Activated T-cell treated with anti-CD3 and anti-CD28 coated beads, Interleukin-2, amount 50 U/mL, for 48 hours (primary cell): ENCODE measurements around the gene PTPRT.

Source experiments
- DNase-seq, 2 experiments: peaks; one replicate each; pipeline ENCODE4 v3.0.0-alpha.2; 2020

PTPRT gene

DNA sequence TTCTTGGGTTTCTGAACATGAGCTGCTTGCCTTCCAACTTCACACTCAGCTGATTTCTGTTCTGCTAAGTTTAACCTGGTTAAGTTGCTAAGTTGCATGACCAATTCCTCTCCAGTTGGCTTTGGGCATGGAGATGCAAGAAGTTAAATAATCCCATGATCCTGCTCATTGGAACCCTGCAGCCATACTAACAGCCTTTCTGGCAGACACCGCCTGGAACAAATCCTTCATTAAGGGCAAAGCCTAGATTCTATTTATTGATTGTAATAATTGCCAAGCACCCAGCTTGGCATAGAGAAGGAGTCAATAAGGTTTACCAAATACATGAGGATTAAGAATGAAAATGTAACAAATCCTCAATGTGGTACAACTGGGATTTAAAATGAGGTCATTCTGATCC, 829.1 kb downstream of the PTPRT start:
- DNase-seq: no peak

DNA sequence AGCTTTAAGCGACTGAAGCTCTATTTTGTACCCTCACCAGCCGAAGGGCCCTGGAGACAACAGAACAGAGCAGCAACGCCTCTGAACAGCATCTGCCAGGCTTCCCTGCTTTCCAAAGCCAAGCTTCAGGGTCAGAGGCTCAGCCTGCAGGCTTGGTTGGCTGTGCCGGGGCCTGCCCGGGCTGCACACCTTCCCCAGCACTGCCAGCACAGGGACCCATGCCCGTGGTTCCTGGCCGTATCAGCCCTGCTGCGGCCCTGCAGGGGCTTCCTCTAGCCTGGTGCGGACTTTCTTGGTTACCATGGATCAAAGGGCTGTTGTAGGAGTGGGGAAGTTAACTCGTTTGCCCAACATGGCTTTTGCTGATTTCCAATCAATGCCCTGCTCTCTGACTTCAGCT, 830.1 kb downstream of the PTPRT start:
- no peak for DNase-seq

DNA sequence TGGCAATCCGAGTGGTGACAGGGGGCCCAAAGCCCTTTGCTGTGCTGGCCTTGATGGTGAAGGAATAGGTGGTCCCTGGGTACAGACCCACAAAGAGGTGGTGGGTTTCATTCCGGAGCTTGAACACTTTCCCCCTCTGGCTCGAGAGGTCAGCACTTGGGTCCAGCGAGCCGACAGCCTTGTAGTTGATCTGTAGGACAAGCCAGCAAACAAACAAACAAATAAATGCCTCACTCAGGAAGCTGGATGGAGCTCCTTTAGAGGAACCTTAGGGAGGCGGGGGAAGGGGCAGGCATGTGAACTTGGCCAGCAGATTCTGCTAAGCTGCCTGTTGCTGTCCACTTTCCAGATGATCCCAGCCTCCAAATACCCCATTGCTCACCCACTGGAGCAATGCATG, 837.6 kb downstream of the PTPRT start:
- no peak for DNase-seq

DNA sequence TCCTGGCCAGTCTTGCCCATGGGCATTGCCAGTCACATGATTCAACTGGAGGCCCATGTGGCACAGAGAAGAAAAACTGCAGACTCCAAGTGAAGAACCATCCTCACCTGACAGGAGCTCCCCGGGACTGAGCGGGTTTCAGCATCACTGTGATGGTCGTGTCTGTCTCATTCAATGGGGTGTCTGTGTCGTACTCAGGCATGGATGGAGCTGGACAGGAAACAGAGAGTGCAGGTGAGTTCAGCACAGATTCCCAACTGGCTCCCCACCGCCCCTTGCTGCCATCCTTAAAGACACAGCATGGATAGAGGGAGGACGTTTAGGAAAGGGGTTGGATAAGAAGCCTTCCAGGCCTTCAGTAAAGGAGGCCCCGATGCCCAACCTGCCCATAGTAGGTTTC, 839.2 kb downstream of the PTPRT start:
- DNase-seq: no peak

DNA sequence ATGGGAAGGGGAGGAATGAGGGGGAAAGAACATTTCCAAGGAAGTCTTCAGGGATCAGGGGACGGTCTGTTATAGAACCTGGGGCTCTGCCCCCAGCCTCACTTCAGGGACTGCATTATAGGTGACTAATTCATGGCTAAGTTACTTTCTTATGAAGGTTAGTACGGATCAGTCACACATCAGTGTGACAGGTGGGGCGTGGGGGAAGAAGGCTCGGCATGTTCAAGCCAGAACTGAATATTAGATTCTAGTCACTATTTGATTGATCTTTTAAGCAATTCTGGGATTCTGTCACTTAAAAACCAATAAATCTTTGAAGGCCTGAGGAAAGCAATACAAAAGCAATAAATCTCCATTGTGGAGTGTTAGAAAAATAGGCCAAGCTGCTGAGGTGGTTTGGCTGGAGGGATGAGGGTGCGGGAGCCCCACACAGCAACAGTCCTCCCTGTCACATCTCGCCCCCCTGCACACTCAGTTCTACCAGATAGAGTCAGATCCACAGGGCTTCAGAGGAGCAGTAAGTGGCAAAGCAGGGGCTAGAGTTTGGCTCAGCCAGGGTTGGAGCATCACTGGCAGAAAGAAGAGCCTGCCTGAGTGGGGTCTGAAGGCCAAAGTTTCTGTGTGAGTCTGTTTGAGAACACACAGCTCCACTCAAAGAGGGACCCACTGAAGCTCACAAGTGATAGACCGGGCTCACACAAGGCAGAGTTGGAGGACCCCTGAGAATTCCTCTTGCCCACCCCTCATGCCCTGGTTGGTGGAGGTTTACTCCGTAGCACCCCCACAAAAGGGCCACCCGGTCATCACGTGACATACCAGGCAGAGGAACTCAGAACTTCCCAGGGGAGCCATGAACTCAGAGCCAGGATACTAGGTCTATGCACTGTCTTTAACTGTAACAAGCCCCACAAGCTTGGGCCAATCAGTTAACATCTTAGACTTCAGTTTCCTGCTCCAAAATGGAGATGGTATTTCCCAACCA, 843.2 kb downstream of the PTPRT start:
- no peak for DNase-seq

DNA sequence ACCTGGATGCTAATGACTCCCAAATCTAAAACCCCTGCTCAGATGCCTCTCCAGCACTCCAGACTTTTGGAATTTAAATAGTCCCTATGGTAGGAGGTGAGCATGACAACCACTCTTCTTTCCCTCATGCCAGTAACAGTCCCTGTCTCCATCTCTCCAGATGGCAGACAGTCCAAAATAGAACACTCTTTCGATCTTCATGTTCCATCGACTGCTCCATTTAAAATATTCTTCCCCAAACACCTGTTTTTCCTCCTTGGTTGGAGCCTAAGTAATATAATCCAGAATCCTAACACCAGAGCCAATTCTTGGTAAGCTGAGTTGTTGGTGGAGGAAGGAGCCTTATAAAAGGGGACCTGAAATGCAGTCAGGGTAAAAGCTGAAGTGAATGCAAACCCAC, 848.1 kb downstream of the PTPRT start:
- DNase-seq: no peak

DNA sequence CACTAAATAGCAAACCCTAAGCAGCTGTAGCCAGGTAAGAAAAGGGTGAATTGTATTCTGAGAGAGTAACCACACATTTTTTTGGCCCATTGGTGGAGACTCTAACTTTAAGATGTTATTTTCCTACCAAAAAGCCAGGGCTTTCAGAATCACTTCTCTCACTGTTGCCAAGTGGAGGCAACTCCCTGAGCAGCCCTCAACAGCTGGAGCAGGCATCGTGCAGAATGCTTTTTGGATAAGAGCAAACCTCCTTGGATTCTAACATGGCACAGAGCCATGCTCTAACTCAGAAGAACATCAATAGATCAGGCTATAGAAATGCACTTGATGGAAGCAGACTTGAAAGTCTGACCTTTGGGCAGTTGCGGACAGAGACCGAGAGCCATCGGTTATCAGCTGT, 849.3 kb downstream of the PTPRT start:
- no peak for DNase-seq

DNA sequence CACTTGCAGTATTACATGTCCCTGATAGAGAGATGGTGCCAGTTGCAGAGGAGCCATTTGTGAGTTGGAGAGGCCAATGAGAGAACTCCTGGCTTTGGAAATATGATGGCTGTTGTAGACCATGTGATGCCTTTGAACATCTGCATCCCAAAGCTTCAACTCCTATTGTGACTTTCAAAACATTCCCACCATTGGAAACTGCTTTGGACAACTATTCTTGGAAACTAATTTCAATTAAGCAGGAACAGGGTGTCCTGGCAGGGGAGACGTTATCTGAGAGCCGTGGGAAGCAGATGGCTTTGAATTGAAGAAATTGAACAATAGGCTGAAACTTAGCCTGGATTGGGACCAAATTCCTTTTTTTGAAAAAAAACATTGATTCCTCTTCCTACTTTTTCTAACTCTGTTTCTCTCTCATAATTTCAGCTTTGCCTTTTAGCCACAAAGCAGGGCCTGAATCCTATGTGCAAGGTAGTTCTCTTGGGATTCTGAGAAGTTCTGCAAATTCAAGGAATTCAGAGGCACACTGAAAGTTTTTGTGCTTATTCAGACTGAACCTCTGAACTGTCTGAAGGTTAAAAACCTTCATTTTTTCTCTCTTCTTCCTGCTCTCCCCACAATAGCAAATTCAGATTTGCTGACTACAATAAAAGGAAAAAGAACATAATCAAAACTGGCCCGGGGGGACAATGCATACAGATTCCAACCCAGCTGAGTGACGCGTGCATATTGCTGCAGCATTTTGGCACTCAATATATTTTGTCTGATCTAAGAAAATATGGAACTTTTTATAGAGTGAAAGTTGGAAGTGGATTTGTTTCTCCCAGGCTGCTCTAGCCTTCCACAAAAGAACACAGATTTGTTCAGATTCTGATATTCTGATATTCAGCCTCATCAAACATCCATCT, 851.2 kb downstream of the PTPRT start:
- DNase-seq: no peak

GRCh38 chr20:42336576-42336975, 853.1 kb downstream of the PTPRT start:
- DNase-seq: no peak

- no peak for DNase-seq
Observed at GRCh38 chr20:42319252-42320013, 870.3 kb downstream of the PTPRT start.

GRCh38 chr20:42313704-42314103, 876.0 kb downstream of the PTPRT start:
- DNase-seq: no peak

- DNase-seq: no peak
Observed at GRCh38 chr20:42309050-42309449, 880.7 kb downstream of the PTPRT start.

DNA sequence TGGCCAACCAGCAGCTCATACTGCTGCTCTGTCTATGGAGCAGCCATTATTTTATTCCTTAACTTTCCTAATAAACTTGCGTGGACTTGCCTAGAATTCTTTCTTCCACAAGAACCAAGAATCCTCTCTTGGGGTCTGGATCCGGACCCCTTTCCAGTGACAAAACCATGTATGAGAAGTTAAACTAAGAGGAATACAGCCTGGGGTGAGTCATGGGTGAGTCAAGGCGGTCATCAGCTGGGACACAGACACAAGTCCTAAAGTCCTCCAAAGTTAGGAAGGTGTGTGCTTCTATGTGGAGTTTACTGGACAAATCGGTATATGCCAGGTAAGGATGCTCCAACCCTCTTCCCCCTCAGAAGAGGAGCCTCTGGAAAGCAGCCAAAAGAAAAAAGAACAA, 881.5 kb downstream of the PTPRT start:
- no peak for DNase-seq

DNA sequence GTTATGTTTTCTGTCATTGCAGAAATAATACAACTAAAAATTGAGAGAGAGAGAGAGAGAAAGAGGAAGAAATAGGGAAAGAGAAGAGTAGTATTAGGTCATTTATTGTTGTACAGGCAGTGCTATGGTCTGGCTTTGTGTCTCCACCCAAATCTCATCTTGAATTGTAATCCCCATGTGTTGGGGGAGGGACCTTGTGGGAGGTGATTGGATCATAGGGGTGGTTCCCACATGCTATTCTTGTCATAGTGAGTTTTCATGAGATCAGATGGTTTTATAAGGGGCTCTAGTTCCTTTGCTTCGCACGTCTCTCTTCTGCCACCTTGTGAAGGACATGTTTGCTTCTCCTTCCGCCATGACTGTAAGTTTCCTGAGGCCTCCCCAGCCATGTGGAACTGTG, 894.1 kb downstream of the PTPRT start:
- no peak for DNase-seq

DNA sequence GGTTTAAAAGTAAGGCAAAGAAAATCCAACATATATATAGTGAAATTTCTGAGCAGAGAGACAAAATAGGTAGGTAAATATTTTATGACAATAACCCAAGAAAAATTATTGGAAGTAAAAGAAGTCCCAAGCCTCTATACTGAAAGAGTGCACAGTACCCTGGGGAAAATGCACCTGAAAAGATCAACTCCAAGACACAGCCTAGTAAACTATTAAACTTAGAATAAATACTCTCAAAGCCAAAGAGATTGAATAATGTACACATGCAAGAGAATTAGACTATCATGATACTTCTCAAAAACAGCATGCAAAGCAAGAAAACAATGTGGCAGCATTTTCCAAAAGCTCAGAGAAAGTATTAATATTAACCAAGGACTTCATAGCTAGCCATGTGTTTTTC, 894.7 kb downstream of the PTPRT start:
- no peak for DNase-seq

- DNase-seq: no peak
Observed at GRCh38 chr20:42281801-42282200, 907.9 kb downstream of the PTPRT start.

GRCh38 chr20:42276718-42277602, 912.7 kb downstream of the PTPRT start:
- no peak for DNase-seq

DNA sequence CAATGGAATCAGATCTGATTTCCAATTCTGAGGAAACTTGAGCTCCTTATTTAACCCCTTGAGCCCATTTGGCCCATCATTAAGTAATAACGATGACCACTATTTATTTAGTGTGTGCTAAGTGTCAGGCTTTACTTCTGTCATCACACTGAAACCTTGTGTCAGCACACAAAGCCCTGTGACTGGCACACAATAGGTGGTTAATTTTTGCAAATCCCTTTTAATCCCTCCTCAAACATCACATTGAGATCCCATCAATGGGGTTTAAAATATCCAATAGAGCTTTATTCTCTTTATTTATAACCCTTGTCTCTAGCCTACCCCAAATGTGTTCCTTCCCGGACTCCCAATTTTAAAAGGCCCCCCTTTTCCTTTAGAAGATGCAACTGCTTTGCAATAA, 914.7 kb downstream of the PTPRT start:
- no peak for DNase-seq

GRCh38 chr20:42272516-42272915, 917.2 kb downstream of the PTPRT start:
- no peak for DNase-seq

- no peak for DNase-seq
Observed at GRCh38 chr20:42270539-42270938, 919.2 kb downstream of the PTPRT start.

- no peak for DNase-seq
Observed at GRCh38 chr20:42267793-42268384, 921.8 kb downstream of the PTPRT start.
